Upper lobe of left lung (tissue), 6 donors: ENCODE data around the gene AKTIP. TPM values are rescaled to one million over a fixed set of nuclear protein-coding genes. Genes with fewer than 3 reads are reported as not detected.

ENCODE experiments used
- ATAC-seq, 2 donors: fragments of 200-7000 bp; cut with Tn5 transposase; one replicate each; pipeline ENCODE4 v1.9.1; 2022; ENCODE audit warnings: mild to moderate bottlenecking in 2 of 2, moderate library complexity in 2 of 2; ENCODE audit not compliant: low FRiP score in 2 of 2
- DNase-seq, 2 donors: peaks; one replicate each; pipeline ENCODE4 v3.0.0-alpha.2; 2019 to 2020
- H3K27ac ChIP-seq, 4 donors: fragments of 200-600 bp; sonication (generic); one replicate each; pipeline ENCODE4 v1.5.1; 2016 to 2019
- H3K27me3 ChIP-seq, 4 donors: fragments of 200-600 bp; sonication (generic); one replicate each; pipeline ENCODE4 v1.5.1; 2017 to 2019
- H3K36me3 ChIP-seq, 4 donors: fragments of 200-600 bp; sonication (generic); one replicate each; pipeline ENCODE4 v1.5.1; 2016 to 2019
- H3K4me1 ChIP-seq, 4 donors: fragments of 200-600 bp; sonication (generic); one replicate each; pipeline ENCODE4 v1.5.1; 2018 to 2019
- H3K4me3 ChIP-seq, 4 donors: fragments of 200-600 bp; sonication (generic); one replicate each; pipeline ENCODE4 v1.5.1; 2017 to 2019; ENCODE audit warnings: mild to moderate bottlenecking in 2 of 4, moderate library complexity in 1 of 4
- H3K9me3 ChIP-seq, 4 donors: fragments of 200-600 bp; sonication (generic); one replicate each; pipeline ENCODE4 v1.5.1; 2018 to 2019
- EP300 ChIP-seq, 4 donors: sonication (generic); formaldehyde crosslinking; IDR thresholded peaks; one replicate each; pipeline ENCODE4 v1.5.1; 2017; ENCODE audit warnings: antibody characterized with exemption in 4 of 4, control low read depth in 2 of 4
- POLR2A ChIP-seq, 4 donors: fragments of 450-650 bp; IDR thresholded peaks; one replicate each; pipeline ENCODE4 v1.5.1; 2016 to 2017; ENCODE audit warnings: antibody characterized with exemption in 4 of 4, mild to moderate bottlenecking in 2 of 4
- POLR2AphosphoS5 ChIP-seq, 2 donors: sonication (generic); formaldehyde crosslinking; IDR thresholded peaks; one replicate each; pipeline ENCODE4 v1.5.1; 2017; ENCODE audit warnings: antibody characterized with exemption in 2 of 2
- WGBS, 2 donors: methylation state at CpG; one replicate each; pipeline ENCODE4 v1.1.5; 2017 to 2018; 5-methylcytosine and 5-hydroxymethylcytosine counted together
- total RNA-seq, 6 donors: library from RNA; depleted of rRNA in 4 of 6; stranded (reverse); fragments of >200 nt in 4 of 6; gene quantifications; one replicate each; pipeline versions ENCODE4 v1.1.0 to v1.2.1, GENCODE V29; 2016 to 2021
- TF ChIP-seq, protein P1 (sequence below), 6 experiments: fragments of 450-650 bp in 4 of 6; fragments of 200-600 bp in 2 of 6; sonication (generic) in 2 of 6; IDR thresholded peaks; one replicate each; pipeline ENCODE4 v1.5.1; 2016 to 2019; ENCODE audit warnings: antibody characterized with exemption in 6 of 6
- donor health status: DM: no; HTN: no; CAD: no; lungs with moderate emphysema.
- donor health status: DM: no; HTN: yes; CAD: no; lungs with severe emphysema.

Gene AKTIP
- total RNA-seq, 6 donors from 2014 or later = 35.6 to 61.3 (median 47.0) TPM

DNA sequence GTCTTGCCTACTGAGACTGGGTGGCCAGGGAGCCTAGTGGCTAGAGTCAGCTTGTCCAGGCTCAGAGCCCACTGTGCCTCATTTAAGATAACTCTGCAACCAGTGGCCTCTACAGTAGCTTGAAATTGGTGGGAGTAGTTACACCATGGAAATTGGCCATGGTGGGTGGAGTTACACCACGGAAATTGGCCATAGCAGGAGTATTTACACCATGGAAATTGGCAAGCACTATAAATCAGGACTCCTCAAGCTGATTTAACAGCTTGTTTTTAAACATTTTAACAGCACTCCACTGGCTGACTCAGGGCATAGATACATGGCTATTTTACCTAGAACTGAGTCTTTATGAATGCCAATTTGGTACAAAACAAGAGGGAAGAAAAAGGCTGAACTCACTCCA lies 27.7 kb upstream of the AKTIP start:
- TF ChIP-seq POLR2AphosphoS5 (IDR thresholded peaks at IDR 0.05) = no peak
- TF ChIP-seq, protein P1, sequence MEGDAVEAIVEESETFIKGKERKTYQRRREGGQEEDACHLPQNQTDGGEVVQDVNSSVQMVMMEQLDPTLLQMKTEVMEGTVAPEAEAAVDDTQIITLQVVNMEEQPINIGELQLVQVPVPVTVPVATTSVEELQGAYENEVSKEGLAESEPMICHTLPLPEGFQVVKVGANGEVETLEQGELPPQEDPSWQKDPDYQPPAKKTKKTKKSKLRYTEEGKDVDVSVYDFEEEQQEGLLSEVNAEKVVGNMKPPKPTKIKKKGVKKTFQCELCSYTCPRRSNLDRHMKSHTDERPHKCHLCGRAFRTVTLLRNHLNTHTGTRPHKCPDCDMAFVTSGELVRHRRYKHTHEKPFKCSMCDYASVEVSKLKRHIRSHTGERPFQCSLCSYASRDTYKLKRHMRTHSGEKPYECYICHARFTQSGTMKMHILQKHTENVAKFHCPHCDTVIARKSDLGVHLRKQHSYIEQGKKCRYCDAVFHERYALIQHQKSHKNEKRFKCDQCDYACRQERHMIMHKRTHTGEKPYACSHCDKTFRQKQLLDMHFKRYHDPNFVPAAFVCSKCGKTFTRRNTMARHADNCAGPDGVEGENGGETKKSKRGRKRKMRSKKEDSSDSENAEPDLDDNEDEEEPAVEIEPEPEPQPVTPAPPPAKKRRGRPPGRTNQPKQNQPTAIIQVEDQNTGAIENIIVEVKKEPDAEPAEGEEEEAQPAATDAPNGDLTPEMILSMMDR (IDR thresholded peaks at IDR 0.05) = no peak
- TF ChIP-seq EP300 (IDR thresholded peaks at IDR 0.05) = no peak
- no peak for TF ChIP-seq POLR2A (IDR thresholded peaks at IDR 0.05)
- WGBS, 2 donors = 57 to 60% methylated on average over 1 of the region's 1 CpG
- Histone ChIP-seq H3K27ac (no peak overlapping the region), H3K4me3 (no peak overlapping the region), H3K4me1 (no peaks in the 10 kb centered on the region), H3K36me3 (no peaks in the 10 kb centered on the region), H3K27me3 (no peaks in the 10 kb centered on the region), H3K9me3 (no peaks in the 10 kb centered on the region)
- ATAC-seq (no peak), DNase-seq (no peak)

DNA sequence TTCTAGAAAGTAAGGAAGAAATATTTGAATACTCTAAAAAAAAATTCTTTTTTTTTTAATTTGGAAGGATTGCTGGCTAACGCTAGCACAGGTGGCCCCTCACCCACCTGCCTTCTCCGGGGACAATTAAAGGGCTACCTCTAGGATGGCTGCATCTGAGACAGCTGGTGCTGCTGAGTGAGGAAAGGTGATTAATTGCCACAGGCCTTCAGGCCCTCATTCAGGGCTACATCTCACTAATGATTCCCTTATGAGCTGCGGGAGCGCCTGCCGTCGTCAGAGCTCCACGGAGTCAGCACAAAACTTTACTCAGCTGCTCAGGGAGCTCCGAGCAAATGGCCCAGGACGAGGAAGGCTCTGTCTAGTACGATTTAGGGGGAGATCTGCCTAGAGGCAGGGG lies 27.0 kb upstream of the AKTIP start:
- TF ChIP-seq POLR2AphosphoS5 (IDR thresholded peaks at IDR 0.05) = no peak
- no peak for TF ChIP-seq POLR2A (IDR thresholded peaks at IDR 0.05)
- TF ChIP-seq EP300 (IDR thresholded peaks at IDR 0.05) = no peak
- TF ChIP-seq, protein P1 (IDR thresholded peaks at IDR 0.05) = no peak
- ATAC-seq (no peak), DNase-seq (no peak)
- Histone ChIP-seq H3K27ac (no peak overlapping the region), H3K36me3 (no peaks in the 10 kb centered on the region), H3K27me3 (no peaks in the 10 kb centered on the region), H3K9me3 (no peaks in the 10 kb centered on the region), H3K4me3 (no peak overlapping the region), H3K4me1 (no peaks in the 10 kb centered on the region)
- 75 to 77% methylated on average over 6 to 10 of the region's 10 CpGs for WGBS, 2 donors

DNA sequence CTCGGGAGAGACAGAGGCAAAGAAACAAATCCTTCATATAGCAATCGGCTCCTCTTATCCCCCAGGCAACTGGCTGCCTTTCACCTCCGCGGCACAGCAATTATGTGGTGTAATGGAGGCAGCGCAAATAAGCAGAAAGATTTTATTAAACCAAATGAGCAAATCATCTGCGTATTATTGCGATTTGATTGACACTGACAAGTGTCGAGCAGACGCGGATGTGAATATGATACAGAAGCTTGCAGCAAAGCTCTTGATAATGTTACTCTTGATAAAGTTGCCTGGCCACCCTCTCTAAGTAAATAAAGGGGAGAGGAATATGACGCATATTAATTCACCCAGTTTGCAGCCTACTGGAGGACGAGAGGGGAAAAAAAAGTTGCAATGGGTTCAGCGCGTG lies 26.5 kb upstream of the AKTIP start:
- ATAC-seq = no peak
- no peaks in the 10 kb centered on the region for H3K27me3 ChIP-seq
- WGBS, 2 donors = 73 to 75% methylated on average over 14 of the region's 14 CpGs

DNA sequence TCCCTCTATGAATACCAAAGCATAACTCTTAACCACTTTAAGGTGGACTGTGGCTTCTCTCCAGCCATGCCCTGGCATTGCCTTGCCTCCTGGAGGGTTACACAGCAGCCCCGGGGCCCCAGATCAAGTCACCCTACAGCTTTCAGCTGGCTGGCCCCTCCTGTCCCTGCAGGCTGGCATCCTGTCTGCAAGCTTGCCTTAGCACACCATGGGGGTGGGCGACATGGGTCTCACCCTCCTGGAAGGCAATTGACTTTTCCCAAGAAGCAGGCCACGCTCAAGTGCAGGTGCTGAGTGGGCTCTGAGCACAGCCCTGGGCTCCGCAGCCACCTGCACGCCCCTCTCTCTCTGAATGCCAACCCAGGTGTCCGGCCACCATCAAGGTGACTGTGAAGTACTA lies 25.8 kb upstream of the AKTIP start:
- no peaks in the 10 kb centered on the region for H3K9me3 ChIP-seq
- DNase-seq = peak in 1 of 2 donors; percentile 52
- no peak for ATAC-seq
- H3K4me3 ChIP-seq = no peak overlapping the region
- WGBS, 2 donors = 80 to 84% methylated on average over 4 to 6 of the region's 6 CpGs
- no peaks in the 10 kb centered on the region for H3K36me3 ChIP-seq
- TF ChIP-seq POLR2AphosphoS5 (IDR thresholded peaks at IDR 0.05) (no peak), EP300 (IDR thresholded peaks at IDR 0.05) (no peak), POLR2A (IDR thresholded peaks at IDR 0.05) (no peak)
- TF ChIP-seq, protein P1 (IDR thresholded peaks at IDR 0.05) = no peak
- H3K4me1 ChIP-seq = no peaks in the 10 kb centered on the region
- no peaks in the 10 kb centered on the region for H3K27me3 ChIP-seq
- no peak overlapping the region for H3K27ac ChIP-seq

More for the DNA sequence above, 26.5 kb upstream of the AKTIP start:
- DNase-seq = no peak
- Histone ChIP-seq H3K9me3 (no peaks in the 10 kb centered on the region), H3K4me3 (no peak overlapping the region), H3K4me1 (no peaks in the 10 kb centered on the region), H3K27ac (no peak overlapping the region), H3K36me3 (no peaks in the 10 kb centered on the region)
- no peak for TF ChIP-seq EP300 (IDR thresholded peaks at IDR 0.05)
- TF ChIP-seq POLR2A (IDR thresholded peaks at IDR 0.05) = no peak

DNA sequence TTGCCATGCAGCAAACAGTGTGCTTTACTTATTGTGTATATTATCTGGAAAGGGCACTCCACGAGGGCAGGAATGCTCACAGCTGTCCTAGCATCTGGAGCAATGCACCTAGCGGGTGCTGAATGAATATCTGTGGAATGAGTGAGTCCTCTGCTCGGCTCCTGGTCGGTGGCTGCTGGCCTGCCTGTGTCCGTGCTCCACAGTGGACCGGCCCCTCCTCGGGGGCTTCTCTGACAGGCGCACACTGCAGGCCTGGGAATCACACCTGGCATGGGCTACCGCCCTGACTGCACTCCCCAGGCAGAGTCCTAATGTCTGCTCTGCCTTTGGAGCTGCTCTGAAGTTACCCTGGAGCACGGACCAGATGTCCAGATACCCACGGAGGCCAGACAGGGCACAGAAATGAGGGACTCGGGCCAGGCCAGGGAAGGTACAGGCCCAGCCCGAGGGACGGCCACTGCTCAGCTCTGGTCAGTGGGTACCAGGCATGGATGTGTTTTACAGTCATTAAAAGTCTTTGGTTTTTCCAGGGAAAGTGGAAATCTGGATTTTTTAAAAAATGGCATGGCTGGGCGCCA lies 21.1 kb upstream of the AKTIP start:
- no peaks in the 10 kb centered on the region for H3K9me3 ChIP-seq
- TF ChIP-seq, protein P1 (IDR thresholded peaks at IDR 0.05) = no peak
- no peak for TF ChIP-seq POLR2A (IDR thresholded peaks at IDR 0.05)
- TF ChIP-seq EP300 (IDR thresholded peaks at IDR 0.05) = no peak
- no peak for TF ChIP-seq POLR2AphosphoS5 (IDR thresholded peaks at IDR 0.05)
- no peak for ATAC-seq
- H3K4me1 ChIP-seq = peaks cover 6 to 10% (median 8%) of the 10 kb centered on the region in 4 donors
- H3K4me3 ChIP-seq = no peak overlapping the region
- no peaks in the 10 kb centered on the region for H3K36me3 ChIP-seq
- DNase-seq = peak in 1 of 2 donors; percentile 56
- 94 to 95% methylated on average over 8 to 15 of the region's 15 CpGs for WGBS, 2 donors
- H3K27ac ChIP-seq = no peak overlapping the region
- H3K27me3 ChIP-seq = no peaks in the 10 kb centered on the region
